Breast epithelium (tissue), 4 donors: ENCODE results near the gene WRAP53. TPM values are rescaled to one million over a fixed set of nuclear protein-coding genes. Genes with fewer than 3 reads are reported as not detected.

ENCODE experiments used
- DNase-seq, 2 donors: peaks; one replicate each; pipeline ENCODE4 v3.0.0-alpha.2; 2019; ENCODE audit warnings: low spot score in 2 of 2
- H3K27ac ChIP-seq, 2 donors: fragments of 200-600 bp; sonication (generic) in 1 of 2; one replicate each; pipeline ENCODE4 v1.5.1; 2016 to 2019; ENCODE audit warnings: mild to moderate bottlenecking in 1 of 2
- H3K27me3 ChIP-seq, 2 donors: fragments of 200-600 bp; sonication (generic) in 1 of 2; one replicate each; pipeline versions ENCODE4 v1.5.1 to v1.6.0; 2017 to 2019; ENCODE audit warnings: control low read depth in 1 of 2, mild to moderate bottlenecking in 1 of 2
- H3K36me3 ChIP-seq: fragments of 200-600 bp; one replicate; pipeline ENCODE4 v1.5.1; 2019
- H3K4me1 ChIP-seq, 2 donors: fragments of 200-600 bp; sonication (generic); one replicate each; pipeline ENCODE4 v1.5.1; 2016 to 2019; ENCODE audit warnings: control low read depth in 1 of 2
- H3K4me3 ChIP-seq, 3 donors: fragments of 200-600 bp; sonication (generic); 1 replicate in 2 of 3; 2 replicates in 1 of 3; pipeline ENCODE4 v1.5.1; 2016 to 2019; ENCODE audit warnings: mild to moderate bottlenecking in 3 of 3, moderate library complexity in 2 of 3
- H3K9me3 ChIP-seq, 2 donors: fragments of 200-600 bp; sonication (generic) in 1 of 2; one replicate each; pipeline ENCODE4 v1.5.1; 2016 to 2019; ENCODE audit warnings: control low read depth in 1 of 2
- CTCF ChIP-seq, 3 donors: fragments of 450-650 bp; IDR thresholded peaks; one replicate each; pipeline ENCODE4 v1.5.1; 2016 to 2017; ENCODE audit warnings: antibody characterized with exemption in 3 of 3, mild to moderate bottlenecking in 3 of 3, moderate library complexity in 3 of 3
- POLR2A ChIP-seq: fragments of 450-650 bp; IDR thresholded peaks from one replicate; pipeline ENCODE4 v1.6.1; 2016; ENCODE audit warnings: antibody characterized with exemption, mild to moderate bottlenecking, moderate library complexity
- POLR2AphosphoS5 ChIP-seq, 3 donors: sonication (generic); formaldehyde crosslinking; IDR thresholded peaks; one replicate each; pipeline ENCODE4 v1.6.1; 2017; ENCODE audit warnings: antibody characterized with exemption in 3 of 3
- intact Hi-C: fragments of 100-400 bp; cut with DNase I; formaldehyde crosslinking; loops from one replicate; pipeline ENCODE4 v1.15.1; 2023; ENCODE audit warnings: low total_unique reads
- total RNA-seq, 3 donors: library from RNA; depleted of rRNA; stranded (reverse); fragments of >200 nt; gene quantifications; one replicate each; pipeline ENCODE4 v1.1.0, GENCODE V29; 2016

The WRAP53 gene
- total RNA-seq, 3 donors from 2014 or later: 3.6 to 5.4 (median 4.2) TPM

DNA sequence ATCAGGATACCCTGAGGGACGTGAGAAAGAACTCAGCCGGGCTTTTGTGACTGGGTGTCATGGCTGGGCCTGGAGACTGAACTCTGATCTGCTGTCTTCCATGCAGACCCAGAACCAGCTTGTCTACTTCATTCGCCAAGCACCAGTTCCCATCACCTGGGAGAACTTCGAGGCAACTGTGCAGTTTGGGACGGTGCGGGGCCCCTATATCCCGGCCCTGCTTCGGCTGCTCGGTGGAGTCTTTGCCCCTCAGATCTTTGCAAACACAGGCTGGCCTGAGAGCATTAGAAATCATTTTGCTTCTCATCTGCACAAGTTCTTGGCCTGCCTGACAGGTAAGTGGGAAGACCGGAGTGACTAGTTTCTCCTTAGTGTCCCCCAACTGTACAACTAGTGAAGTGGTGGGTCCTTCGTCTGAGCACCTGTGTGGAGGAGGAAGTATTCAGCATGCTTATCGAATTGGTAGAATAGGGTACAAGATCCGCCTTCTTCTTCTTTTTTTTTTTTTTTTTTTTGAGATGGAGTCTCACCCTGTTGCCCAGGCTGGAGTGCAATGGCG is 44.8 kb downstream of the WRAP53 start:
- TF ChIP-seq POLR2A: no peak
- TF ChIP-seq CTCF (IDR thresholded peaks at IDR 0.05): no peak
- no peak for TF ChIP-seq POLR2AphosphoS5 (IDR thresholded peaks at IDR 0.05)
- Histone ChIP-seq H3K4me1 (no peaks in the 10 kb centered on the region), H3K36me3 (no peaks in the 10 kb centered on the region), H3K27ac (no peak overlapping the region), H3K4me3 (no peak overlapping the region), H3K9me3 (no peaks in the 10 kb centered on the region), H3K27me3 (no peaks in the 10 kb centered on the region)
- intact Hi-C loops: no loop called here
- DNase-seq: no peak

GRCh38 chr17:7737601-7738000 is 49.3 kb downstream of the WRAP53 start:
- no peak overlapping the region for H3K27ac ChIP-seq
- intact Hi-C loops: no loop called here
- no peaks in the 10 kb centered on the region for H3K27me3 ChIP-seq
- H3K4me3 ChIP-seq: no peak overlapping the region
- TF ChIP-seq POLR2AphosphoS5 (IDR thresholded peaks at IDR 0.05) (no peak), CTCF (IDR thresholded peaks at IDR 0.05) (no peak), POLR2A (no peak)
- H3K4me1 ChIP-seq: no peaks in the 10 kb centered on the region
- H3K36me3 ChIP-seq: no peaks in the 10 kb centered on the region
- H3K9me3 ChIP-seq: no peaks in the 10 kb centered on the region
- DNase-seq: no peak

- intact Hi-C loops: no loop called here
- DNase-seq: no peak
- no peaks in the 10 kb centered on the region for H3K27me3 ChIP-seq
- H3K36me3 ChIP-seq: no peaks in the 10 kb centered on the region
- H3K4me1 ChIP-seq: no peaks in the 10 kb centered on the region
- peak overlapping the region in 2 of 3 donors; percentile 31 to 61 for H3K4me3 ChIP-seq
- no peaks in the 10 kb centered on the region for H3K9me3 ChIP-seq
- no peak overlapping the region for H3K27ac ChIP-seq
- TF ChIP-seq POLR2A: no peak
- no peak for TF ChIP-seq POLR2AphosphoS5 (IDR thresholded peaks at IDR 0.05)
- no peak for TF ChIP-seq CTCF (IDR thresholded peaks at IDR 0.05)
Observed at GRCh38 chr17:7739746-7740145, 51.5 kb downstream of the WRAP53 start.

DNA sequence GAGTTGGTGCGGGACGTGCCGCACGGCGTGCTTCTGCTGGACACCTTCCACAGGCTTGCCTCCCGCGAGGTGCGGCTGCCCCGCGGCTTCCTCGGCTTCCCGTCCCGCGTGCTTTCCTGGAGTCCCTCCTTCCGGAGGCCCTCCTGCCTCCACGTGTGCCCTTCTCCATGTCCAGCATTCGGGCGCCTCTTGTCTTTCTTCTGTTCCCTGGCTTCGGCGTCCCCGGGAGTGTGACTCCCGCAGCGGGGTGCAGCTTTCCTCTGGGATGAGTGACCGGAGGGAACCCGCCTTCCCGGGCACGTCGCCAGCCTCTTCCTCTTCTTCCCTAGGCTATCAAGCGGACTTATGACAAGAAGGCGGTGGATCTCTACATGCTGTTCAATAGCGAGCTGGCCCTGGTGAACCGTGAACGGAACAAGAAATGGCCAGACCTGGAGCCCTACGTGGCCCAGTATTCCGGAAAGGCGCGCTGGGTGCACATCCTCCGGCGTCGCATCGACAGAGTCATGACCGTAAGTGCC is 52.3 kb downstream of the WRAP53 start:
- intact Hi-C loops: no loop called here
- Histone ChIP-seq H3K4me3 (peak overlapping the region; percentile 1 to 61 (median 31)), H3K9me3 (no peaks in the 10 kb centered on the region), H3K36me3 (no peaks in the 10 kb centered on the region), H3K27me3 (no peaks in the 10 kb centered on the region), H3K4me1 (no peaks in the 10 kb centered on the region), H3K27ac (peak overlapping the region in 1 of 2 donors; percentile 19)
- DNase-seq: no peak
- TF ChIP-seq CTCF (IDR thresholded peaks at IDR 0.05) (no peak), POLR2AphosphoS5 (IDR thresholded peaks at IDR 0.05) (no peak), POLR2A (no peak)

GRCh38 chr17:7742729-7743128 is 54.5 kb downstream of the WRAP53 start:
- intact Hi-C loops: no loop called here
- Histone ChIP-seq H3K9me3 (no peaks in the 10 kb centered on the region), H3K27me3 (no peaks in the 10 kb centered on the region), H3K36me3 (no peaks in the 10 kb centered on the region), H3K27ac (no peak overlapping the region), H3K4me3 (no peak overlapping the region), H3K4me1 (no peaks in the 10 kb centered on the region)
- TF ChIP-seq CTCF (IDR thresholded peaks at IDR 0.05): no peak
- no peak for TF ChIP-seq POLR2A
- TF ChIP-seq POLR2AphosphoS5 (IDR thresholded peaks at IDR 0.05): no peak
- DNase-seq: no peak
